ENCODE results near the gene NUBP1. TPM values are rescaled to one million over a fixed set of nuclear protein-coding genes. Genes with fewer than 3 reads are reported as not detected.

The NUBP1 gene
- total RNA-seq, 1 experiment from 2014 or later: 28.9 TPM

- H3K36me3 ChIP-seq (ENCODE audit: low read depth): no peaks in the 10 kb centered on the region
- no peak overlapping the region for H3K4me3 ChIP-seq
- DNase-seq: no peak
- no peak for TF ChIP-seq EZH2 (IDR thresholded peaks at IDR 0.05; ENCODE audit: low read depth)
- TF ChIP-seq CTCF (conservative IDR thresholded peaks at IDR 0.05): no peak
- H2AFZ ChIP-seq: no peak overlapping the region
- BruUV-seq (replicated peaks): no TSS peak
- CTCF ChIA-PET: no interaction called here
- H3K27me3 ChIP-seq (ENCODE audit: insufficient read depth, low read depth): no peaks in the 10 kb centered on the region
- intact Hi-C loops (cut with micrococcal nuclease; ENCODE audit: unreplicated experiment): loop anchor here (5.0 kb wide), 1 partner anchor 135 kb away; the partner anchor contains the start of gene CIITA
- no peak overlapping the region for H3K27ac ChIP-seq
- no peaks in the 10 kb centered on the region for H3K79me2 ChIP-seq (ENCODE audit: low read depth)
- H3K4me2 ChIP-seq: no peak overlapping the region
- no peaks in the 10 kb centered on the region for H3K9me3 ChIP-seq (ENCODE audit: insufficient read depth, low read depth)
- no peaks in the 10 kb centered on the region for H3K9me2 ChIP-seq (ENCODE audit: insufficient read depth)
- H3K4me1 ChIP-seq (replicated peaks; ENCODE audit: insufficient read depth): peaks cover 22% of the 10 kb centered on the region
- no peaks in the 10 kb centered on the region for H4K20me1 ChIP-seq (ENCODE audit: insufficient read depth)
- H3F3A ChIP-seq (ENCODE audit: insufficient read depth, low read depth): peaks cover 16% of the 10 kb centered on the region; the same call in 1 of the 2 replicates
- POLR2A ChIA-PET (ENCODE audit: unreplicated experiment): no interaction called here
Measured at GRCh38 chr16:10741844-10742243, 1.8 kb upstream of the NUBP1 start.

- Histone ChIP-seq H3K36me3 (ENCODE audit: low read depth) (0 out of 2 replicates have a peak, but pooled peaks cover 10% of the 10 kb centered on the region), H3K27ac (peak overlapping the region; percentile 88), H3K9me2 (ENCODE audit: insufficient read depth) (no peaks in the 10 kb centered on the region), H3K4me2 (peak overlapping the region; percentile 98), H3F3A (ENCODE audit: insufficient read depth, low read depth) (peaks cover 8% of the 10 kb centered on the region; the same call in 1 of the 2 replicates), H3K9me3 (ENCODE audit: insufficient read depth, low read depth) (no peaks in the 10 kb centered on the region), H3K4me1 (replicated peaks; ENCODE audit: insufficient read depth) (peaks cover 19% of the 10 kb centered on the region), H4K20me1 (ENCODE audit: insufficient read depth) (no peaks in the 10 kb centered on the region), H3K27me3 (ENCODE audit: insufficient read depth, low read depth) (no peaks in the 10 kb centered on the region), H3K4me3 (peak overlapping the region; percentile 69), H2AFZ (peak overlapping the region; percentile 87), H3K79me2 (ENCODE audit: low read depth) (no peaks in the 10 kb centered on the region)
- CTCF ChIA-PET: no interaction called here
- TF ChIP-seq EZH2 (IDR thresholded peaks at IDR 0.05; ENCODE audit: low read depth) (no peak), CTCF (conservative IDR thresholded peaks at IDR 0.05) (no peak)
- peak in 1 of 2 experiments; percentile 15 for DNase-seq
- intact Hi-C loops (cut with micrococcal nuclease; ENCODE audit: unreplicated experiment): loop anchor here (5.0 kb wide), 1 partner anchor 134 kb away; the partner anchor contains the start of gene CIITA
- POLR2A ChIA-PET (ENCODE audit: unreplicated experiment): no interaction called here
- BruUV-seq (replicated peaks): TSS peak; percentile 63
Measured at GRCh38 chr16:10743227-10743609, 424 bp upstream of the NUBP1 start.

- H3K4me2 ChIP-seq: peak overlapping the region; percentile 98
- no peaks in the 10 kb centered on the region for H4K20me1 ChIP-seq (ENCODE audit: insufficient read depth)
- POLR2A ChIA-PET (ENCODE audit: unreplicated experiment): interaction anchor here (0.7 to 1.1 kb wide), 4 partner anchors 198 to 613 kb away, joined by 3 to 20 read pairs (median 6); partner anchors contain the start of gene DEXI
- H3K27ac ChIP-seq: no peak overlapping the region
- H3K4me1 ChIP-seq (replicated peaks; ENCODE audit: insufficient read depth): peaks cover 14% of the 10 kb centered on the region
- peak overlapping the region; percentile 86 for H2AFZ ChIP-seq
- TSS peak; percentile 83 for BruUV-seq (replicated peaks)
- no peaks in the 10 kb centered on the region for H3K9me2 ChIP-seq (ENCODE audit: insufficient read depth)
- H3K4me3 ChIP-seq: peak overlapping the region; percentile 69
- H3F3A ChIP-seq (ENCODE audit: insufficient read depth, low read depth): peaks cover 4% of the 10 kb centered on the region; the same call in 1 of the 2 replicates
- H3K27me3 ChIP-seq (ENCODE audit: insufficient read depth, low read depth): no peaks in the 10 kb centered on the region
- intact Hi-C loops (cut with micrococcal nuclease; ENCODE audit: unreplicated experiment): loop anchor here (1.0 to 5.0 kb wide), 2 partner anchors 133 to 198 kb away; partner anchors contain the start of genes CIITA and DEXI
- DNase-seq: peak in 1 of 2 experiments; percentile 49
- TF ChIP-seq EZH2 (IDR thresholded peaks at IDR 0.05; ENCODE audit: low read depth) (no peak), CTCF (conservative IDR thresholded peaks at IDR 0.05) (no peak)
- no peaks in the 10 kb centered on the region for H3K9me3 ChIP-seq (ENCODE audit: insufficient read depth, low read depth)
- H3K36me3 ChIP-seq (ENCODE audit: low read depth): 0 out of 2 replicates have a peak, but pooled peaks cover 12% of the 10 kb centered on the region
- CTCF ChIA-PET: interaction anchor here (0.7 to 1.4 kb wide), 3 partner anchors 174 to 229 kb away, joined by 3 to 5 read pairs (median 4); no protein-coding TSS in a partner anchor
- H3K79me2 ChIP-seq (ENCODE audit: low read depth): no peaks in the 10 kb centered on the region
Measured at GRCh38 chr16:10744370-10745030, 858 bp downstream of the NUBP1 start.
